Panc1 (cell line): ENCODE results near the gene IRS1. TPM values are rescaled to one million over a fixed set of nuclear protein-coding genes. Genes with fewer than 3 reads are reported as not detected.

ENCODE experiments used
- ATAC-seq: fragments of 200-7000 bp; cut with Tn5 transposase; 2 replicates; pipeline ENCODE4 v1.9.1; 2020; ENCODE audit warnings: mild to moderate bottlenecking, moderate library complexity
- BruUV-seq: library from RNA; stranded (reverse); fragments of 400-500 nt; replicated peaks from 2 replicates; lab custom pipeline; 2021; lab: Mats Ljungman, UMichigan
- CTCF ChIA-PET: fragments of 300-600 bp; sonication (Branson Sonifier 250); formaldehyde crosslinking; loops from one replicate; lab custom pipeline; 2022; ENCODE audit warnings: antibody characterized with exemption; lab: Charles Lee
- POLR2A ChIA-PET: fragments of 300-600 bp; sonication (Branson Sonifier 250); formaldehyde crosslinking; loops from one replicate; lab custom pipeline; 2022; ENCODE audit warnings: antibody characterized with exemption; lab: Charles Lee
- DNase-seq: peaks from one replicate; pipeline ENCODE4 v3.0.0-alpha.2; 2010; ENCODE audit warnings: low read depth, low spot score
- H3K27ac ChIP-seq: 2 replicates; pipeline ENCODE4 v1.5.1; 2011; ENCODE audit warnings: mild to moderate bottlenecking, low read length, inconsistent platforms
- H3K27me3 ChIP-seq: fragments of 200-500 bp; sonication (Bioruptor generic); 2 replicates; pipeline ENCODE4 v1.6.0; 2014; ENCODE audit warnings: low read length, inconsistent platforms; ENCODE audit not compliant: control insufficient read depth, insufficient read depth
- H3K36me3 ChIP-seq: fragments of 200-500 bp; sonication (Bioruptor generic); 2 replicates; pipeline ENCODE4 v1.5.1; 2014; ENCODE audit warnings: inconsistent platforms, mild to moderate bottlenecking, low read length, moderate library complexity; ENCODE audit not compliant: control insufficient read depth, insufficient read depth
- H3K4me1 ChIP-seq: 2 replicates; pipeline ENCODE4 v1.5.1; 2011; ENCODE audit warnings: inconsistent platforms, mild to moderate bottlenecking, low read length, moderate library complexity; ENCODE audit not compliant: control insufficient read depth, insufficient read depth
- H3K4me3 ChIP-seq, 2 experiments: 2 replicates each; pipeline ENCODE4 v1.5.1; 2011 to 2012; ENCODE audit warnings: low read depth in 2 of 2, low read length in 2 of 2, mild to moderate bottlenecking in 2 of 2, inconsistent platforms in 1 of 2, moderate library complexity in 1 of 2
- H3K9me3 ChIP-seq: fragments of 200-500 bp; sonication (Bioruptor generic); 2 replicates; pipeline ENCODE4 v1.5.1; 2014; ENCODE audit warnings: low read depth, mild to moderate bottlenecking, inconsistent platforms, low read length, moderate library complexity; ENCODE audit not compliant: control insufficient read depth, insufficient read depth
- CTCF ChIP-seq: fragments of 450-650 bp; IDR thresholded peaks from 2 replicates; pipeline ENCODE4 v1.5.1; 2017; ENCODE audit warnings: mild to moderate bottlenecking
- POLR2AphosphoS5 ChIP-seq: IDR thresholded peaks from 2 replicates; pipeline ENCODE4 v1.6.1; 2012; ENCODE audit warnings: mild to moderate bottlenecking, low read depth, low read length, moderate library complexity
- SIN3A ChIP-seq: IDR thresholded peaks from 2 replicates; pipeline ENCODE4 v1.6.1; 2012; ENCODE audit warnings: low read depth, mild to moderate bottlenecking, low read length, moderate library complexity, borderline replicate concordance; ENCODE audit not compliant: insufficient read depth
- TCF7L2 ChIP-seq: IDR thresholded peaks from 2 replicates; pipeline ENCODE4 v1.6.1; 2011; ENCODE audit warnings: mild to moderate bottlenecking, low read depth, low read length, inconsistent platforms
- in situ Hi-C: cut with HindIII; loops from 2 replicates; pipeline ENCODE4 v1.10.0; 2016; ENCODE audit warnings: low sequenced_read_pairs, low pct_unique_long_range_greater_than_20kb
- intact Hi-C: fragments of 100-400 bp; cut with micrococcal nuclease; formaldehyde crosslinking; loops from one replicate; pipeline ENCODE4 v1.10.0; 2022; ENCODE audit not compliant: unreplicated experiment
- total RNA-seq: library from RNA; stranded (reverse); gene quantifications from one replicate; pipeline ENCODE4 v1.2.1, GENCODE V29; 2021; ENCODE audit not compliant: unreplicated experiment
- TF ChIP-seq, protein P1 (sequence below), 2 experiments: IDR thresholded peaks; 2 replicates each; pipeline ENCODE4 v1.6.1; 2011 to 2012; ENCODE audit warnings: low read depth in 2 of 2, control low read depth in 1 of 2, low read length in 1 of 2, mild to moderate bottlenecking in 1 of 2, moderate library complexity in 1 of 2; ENCODE audit not compliant: insufficient read depth in 1 of 2

Gene IRS1
- total RNA-seq, 1 experiment from 2014 or later = 27.3 TPM

GRCh38 chr2:226742347-226742746 lies 57.3 kb downstream of the IRS1 start:
- in situ Hi-C loops = no loop called here
- ChIA-PET CTCF (no interaction called here), POLR2A (interaction anchor here (0.7 kb wide), 1 partner anchor 1003 kb away, joined by 9 read pairs; no protein-coding TSS in a partner anchor)
- DNase-seq = no peak
- Histone ChIP-seq H3K4me3 (no peak overlapping the region), H3K4me1 (peaks cover 2% of the 10 kb centered on the region; the same call in 1 of the 2 replicates), H3K27ac (no peak overlapping the region; the same call in 1 of the 2 replicates), H3K36me3 (no peaks in the 10 kb centered on the region), H3K9me3 (no peaks in the 10 kb centered on the region), H3K27me3 (no peaks in the 10 kb centered on the region)
- TF ChIP-seq CTCF (no peak), SIN3A (no peak), TCF7L2 (no peak), POLR2AphosphoS5 (no peak)
- TF ChIP-seq, protein P1, sequence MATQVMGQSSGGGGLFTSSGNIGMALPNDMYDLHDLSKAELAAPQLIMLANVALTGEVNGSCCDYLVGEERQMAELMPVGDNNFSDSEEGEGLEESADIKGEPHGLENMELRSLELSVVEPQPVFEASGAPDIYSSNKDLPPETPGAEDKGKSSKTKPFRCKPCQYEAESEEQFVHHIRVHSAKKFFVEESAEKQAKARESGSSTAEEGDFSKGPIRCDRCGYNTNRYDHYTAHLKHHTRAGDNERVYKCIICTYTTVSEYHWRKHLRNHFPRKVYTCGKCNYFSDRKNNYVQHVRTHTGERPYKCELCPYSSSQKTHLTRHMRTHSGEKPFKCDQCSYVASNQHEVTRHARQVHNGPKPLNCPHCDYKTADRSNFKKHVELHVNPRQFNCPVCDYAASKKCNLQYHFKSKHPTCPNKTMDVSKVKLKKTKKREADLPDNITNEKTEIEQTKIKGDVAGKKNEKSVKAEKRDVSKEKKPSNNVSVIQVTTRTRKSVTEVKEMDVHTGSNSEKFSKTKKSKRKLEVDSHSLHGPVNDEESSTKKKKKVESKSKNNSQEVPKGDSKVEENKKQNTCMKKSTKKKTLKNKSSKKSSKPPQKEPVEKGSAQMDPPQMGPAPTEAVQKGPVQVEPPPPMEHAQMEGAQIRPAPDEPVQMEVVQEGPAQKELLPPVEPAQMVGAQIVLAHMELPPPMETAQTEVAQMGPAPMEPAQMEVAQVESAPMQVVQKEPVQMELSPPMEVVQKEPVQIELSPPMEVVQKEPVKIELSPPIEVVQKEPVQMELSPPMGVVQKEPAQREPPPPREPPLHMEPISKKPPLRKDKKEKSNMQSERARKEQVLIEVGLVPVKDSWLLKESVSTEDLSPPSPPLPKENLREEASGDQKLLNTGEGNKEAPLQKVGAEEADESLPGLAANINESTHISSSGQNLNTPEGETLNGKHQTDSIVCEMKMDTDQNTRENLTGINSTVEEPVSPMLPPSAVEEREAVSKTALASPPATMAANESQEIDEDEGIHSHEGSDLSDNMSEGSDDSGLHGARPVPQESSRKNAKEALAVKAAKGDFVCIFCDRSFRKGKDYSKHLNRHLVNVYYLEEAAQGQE (IDR thresholded peaks at IDR 0.05; ENCODE audit: insufficient read depth in 1 of 2, low read depth in 2 of 2, low read length in 1 of 2) = no peak
- ATAC-seq = no peak
- intact Hi-C loops = no loop called here
- BruUV-seq = no TSS peak

- ATAC-seq (no peak), DNase-seq (no peak)
- TF ChIP-seq TCF7L2 = no peak
- no peak for TF ChIP-seq SIN3A
- TF ChIP-seq CTCF = no peak
- no peak for TF ChIP-seq POLR2AphosphoS5
- H3K27ac ChIP-seq = no peak overlapping the region
- H3K4me1 ChIP-seq = no peaks in the 10 kb centered on the region
- H3K4me3 ChIP-seq = no peak overlapping the region
- no peaks in the 10 kb centered on the region for H3K27me3 ChIP-seq
- intact Hi-C loops = no loop called here
- ChIA-PET CTCF (no interaction called here), POLR2A (no interaction called here)
- H3K36me3 ChIP-seq = no peaks in the 10 kb centered on the region
- no TSS peak for BruUV-seq
- no peaks in the 10 kb centered on the region for H3K9me3 ChIP-seq
- in situ Hi-C loops = no loop called here
These were observed 59.5 kb downstream of the IRS1 start for GRCh38 chr2:226740039-226740648.
